GM19463 (cell line): ENCODE results near the gene TIMM8A.
"Not testable (repeated sequence)": the region's sequence is repeated elsewhere in the genome, so short reads cannot be mapped to it uniquely, and the experiment has no call there.

Experiments used
- ATAC-seq: cut with Tn5 transposase; IDR thresholded peaks from one replicate; pipeline ENCODE4 v1.9.1; 2021; ENCODE audit warnings: mild to moderate bottlenecking, moderate library complexity; ENCODE audit not compliant: unreplicated experiment

The TIMM8A gene

DNA sequence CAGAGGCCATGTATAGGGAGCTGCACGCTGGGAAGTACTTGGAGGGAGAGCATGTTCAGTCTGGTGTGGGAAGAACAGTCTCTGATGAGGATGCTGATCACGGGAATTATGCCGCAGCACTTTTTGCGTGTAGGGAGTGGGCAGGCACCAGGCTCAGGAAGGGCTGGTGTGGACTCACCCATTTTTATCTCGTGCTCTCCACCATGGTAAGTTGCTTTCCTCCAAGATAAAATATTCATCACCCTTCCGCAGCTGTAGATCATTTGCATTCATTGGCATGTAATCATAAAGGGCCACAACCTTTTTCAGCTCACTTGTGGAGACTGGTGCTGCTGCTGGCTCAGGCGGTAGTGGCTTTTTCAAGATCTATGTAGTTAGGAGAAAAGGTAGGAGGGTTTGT lies 11.8 kb upstream of the TIMM8A start:
- no peak for ATAC-seq

GRCh38 chrX:101359966-101360365 lies 11.4 kb upstream of the TIMM8A start:
- no peak for ATAC-seq

- no peak for ATAC-seq
Observed at GRCh38 chrX:101357166-101357795, 8.7 kb upstream of the TIMM8A start.

DNA sequence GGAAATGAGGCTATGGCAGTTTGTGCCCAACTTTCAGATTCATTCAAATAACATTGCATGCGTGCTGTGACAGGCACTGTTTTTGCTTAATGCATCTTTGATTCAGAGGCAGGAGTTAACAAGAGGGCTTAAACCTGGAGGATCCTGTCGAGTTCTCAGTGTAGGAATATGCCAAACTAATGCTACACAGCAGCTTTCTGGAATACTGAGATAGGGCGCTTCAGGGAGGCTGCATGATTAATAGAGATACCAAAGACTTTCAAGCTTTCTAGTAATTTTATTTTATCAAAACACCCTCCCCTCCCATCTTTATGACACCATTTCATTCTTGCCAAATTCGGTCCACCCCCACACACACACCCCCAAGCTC lies 636 bp upstream of the TIMM8A start:
- ATAC-seq: no peak

- ATAC-seq: peak; percentile 0
Observed at GRCh38 chrX:101347859-101348451, 587 bp downstream of the TIMM8A start.

GRCh38 chrX:101337776-101338271 lies 10.7 kb downstream of the TIMM8A start:
- no peak for ATAC-seq

DNA sequence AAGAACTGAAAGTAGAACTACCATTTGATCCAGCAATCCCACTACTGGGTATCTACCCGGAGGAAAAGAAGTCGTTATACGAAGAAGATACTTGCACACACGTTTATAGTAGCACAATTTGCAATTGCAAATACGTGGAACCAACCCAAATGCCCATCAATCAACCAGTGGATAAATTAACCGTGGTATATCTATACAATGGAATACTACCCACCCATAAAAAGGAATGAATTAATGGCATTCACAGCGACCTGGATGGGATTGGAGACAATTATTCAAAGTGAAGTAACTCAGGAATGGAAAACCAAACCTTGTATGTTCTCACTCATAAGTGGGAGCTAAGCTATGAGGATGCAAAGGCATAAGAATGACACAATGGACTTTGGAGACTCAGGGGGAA lies 14.2 kb downstream of the TIMM8A start:
- ATAC-seq: not testable (repeated sequence)

GRCh38 chrX:101326600-101326999 lies 21.9 kb downstream of the TIMM8A start:
- ATAC-seq: not testable (repeated sequence)

DNA sequence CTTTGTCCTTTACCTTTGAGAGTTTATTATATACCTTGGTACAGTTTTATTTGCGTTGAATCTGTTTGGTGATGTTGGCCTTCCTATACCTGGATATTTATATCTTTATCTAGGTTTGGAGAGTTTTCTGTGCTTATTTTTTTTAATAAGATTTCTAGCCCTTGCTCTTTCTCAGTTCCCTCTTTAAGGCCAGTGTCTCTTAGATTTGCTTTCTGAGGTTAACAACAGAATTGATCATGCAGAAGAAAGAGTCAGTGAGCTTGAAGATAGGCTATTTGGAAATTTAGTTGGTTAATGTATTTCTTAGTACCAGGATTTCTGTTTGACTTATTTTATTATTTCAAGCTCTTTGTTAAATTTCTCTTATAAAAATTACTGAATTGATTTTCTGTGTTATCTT lies 44.8 kb downstream of the TIMM8A start:
- no peak for ATAC-seq
